Jurkat, Clone E6-1 (cell line): Measurements from ENCODE around the gene FAM174A.

Experiments used
- DNase-seq: peaks from one replicate; pipeline ENCODE4 v3.0.0-alpha.2; 2011; ENCODE audit warnings: low read depth, low spot score
- H3K4me3 ChIP-seq: 2 replicates; pipeline ENCODE4 v1.5.1; 2011; ENCODE audit warnings: mild to moderate bottlenecking, low read length, control low read depth, moderate library complexity

The FAM174A gene

DNA sequence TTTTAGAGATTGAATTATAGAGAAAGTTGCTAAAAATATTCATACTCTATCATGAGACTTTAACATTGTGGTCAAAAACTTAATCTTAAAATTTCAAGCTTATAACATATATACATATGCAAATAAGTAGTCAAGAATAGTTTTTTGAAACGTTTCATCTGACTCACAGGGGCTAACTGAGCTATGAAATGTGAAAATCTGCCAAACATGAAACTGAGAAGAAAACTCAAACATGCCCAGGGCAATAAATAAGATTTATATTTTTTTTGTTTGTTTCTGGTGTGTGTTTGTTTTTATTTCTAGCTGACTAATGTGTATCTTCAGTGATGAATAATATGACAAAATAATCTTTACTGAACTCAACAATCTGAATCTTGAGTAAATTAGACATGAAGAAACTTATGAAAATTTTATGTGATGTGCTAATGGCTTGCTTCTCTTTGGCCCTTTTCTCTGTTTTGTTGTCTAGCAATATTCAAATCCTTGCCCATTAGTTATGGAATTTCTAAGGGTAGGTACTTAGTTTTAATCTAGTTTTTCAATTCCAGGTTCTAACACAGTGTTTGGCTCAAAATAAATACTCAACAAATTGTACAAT lies 99.9 kb downstream of the FAM174A start:
- H3K4me3 ChIP-seq = no peak overlapping the region
- DNase-seq = no peak
